ENCODE measurements around the gene GSTM4.
"Not testable (repeated sequence)": the region's sequence is repeated elsewhere in the genome, so short reads cannot be mapped to it uniquely, and the experiment has no call there.

The GSTM4 gene

DNA sequence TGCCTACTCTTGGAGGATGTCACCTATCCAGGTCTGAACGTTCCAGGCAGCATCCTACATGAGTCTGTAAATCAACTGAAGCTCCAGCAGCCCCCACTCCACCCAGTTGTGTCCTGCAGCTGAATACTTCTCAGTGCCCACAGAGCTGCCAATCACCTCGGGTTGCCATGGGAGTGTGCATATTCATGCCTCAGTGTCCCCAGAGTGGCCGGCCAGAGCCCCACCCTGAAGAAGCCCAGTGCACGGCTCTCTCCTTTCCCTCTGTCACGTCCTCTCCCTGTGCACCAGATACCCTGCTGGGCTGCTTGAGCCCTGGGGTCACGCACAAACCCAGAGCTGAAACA, 16.1 kb upstream of the GSTM4 start:
- DNase-seq = no peak

- DNase-seq = peak; percentile 87
Observed at GRCh38 chr1:109640285-109640865, 15.5 kb upstream of the GSTM4 start.

DNA sequence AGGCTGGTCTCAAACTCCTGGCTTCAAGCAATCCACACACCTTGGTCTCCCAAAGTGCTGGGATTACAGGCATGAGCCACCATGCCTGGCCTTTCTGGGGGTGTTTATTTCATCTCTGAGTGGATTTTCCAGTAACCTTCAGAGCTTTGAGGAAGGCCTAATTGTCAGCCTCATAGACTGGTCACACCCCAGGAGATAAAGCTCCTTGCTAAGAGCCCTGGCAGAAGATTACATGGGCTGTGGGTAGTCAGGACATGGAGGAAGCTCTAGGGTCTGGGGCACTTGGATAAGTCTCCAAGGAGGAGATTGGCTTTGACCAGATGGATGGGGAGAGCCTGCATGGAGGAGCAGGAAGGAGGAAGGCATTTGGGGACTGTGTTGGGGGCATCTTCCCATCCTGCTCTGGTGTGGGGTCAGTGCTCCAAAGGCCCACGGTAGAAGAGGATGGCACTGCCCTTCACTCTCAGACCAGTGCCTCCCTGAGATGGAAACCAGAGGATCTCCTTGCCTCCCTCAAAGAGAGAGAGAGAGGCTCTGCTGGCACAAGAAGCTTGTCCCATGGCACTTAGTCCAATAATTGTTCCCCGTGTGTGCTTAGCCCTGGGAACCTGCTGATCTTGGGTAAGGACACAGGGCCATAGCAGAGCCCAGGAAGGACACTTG, 14.7 kb upstream of the GSTM4 start:
- DNase-seq = no peak

DNA sequence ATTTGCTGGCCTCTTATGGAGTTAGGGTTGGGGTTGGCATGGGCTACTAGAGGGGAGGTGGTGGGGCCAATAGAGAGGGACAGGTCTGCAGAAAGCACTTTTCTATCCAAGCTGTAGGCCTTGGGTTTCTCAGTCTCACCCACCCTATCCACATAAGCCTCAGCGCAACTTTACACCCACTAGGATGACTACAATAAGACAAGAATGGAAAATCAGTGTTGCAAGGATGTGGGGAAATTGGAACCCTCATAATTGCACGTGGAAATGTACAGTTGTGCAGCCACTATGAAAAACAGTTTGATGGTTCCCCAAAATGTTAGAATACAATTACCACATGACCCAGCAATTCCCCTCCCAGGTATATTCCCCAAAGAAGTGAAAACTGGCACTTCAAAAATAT, 14.0 kb upstream of the GSTM4 start:
- DNase-seq = no peak

DNA sequence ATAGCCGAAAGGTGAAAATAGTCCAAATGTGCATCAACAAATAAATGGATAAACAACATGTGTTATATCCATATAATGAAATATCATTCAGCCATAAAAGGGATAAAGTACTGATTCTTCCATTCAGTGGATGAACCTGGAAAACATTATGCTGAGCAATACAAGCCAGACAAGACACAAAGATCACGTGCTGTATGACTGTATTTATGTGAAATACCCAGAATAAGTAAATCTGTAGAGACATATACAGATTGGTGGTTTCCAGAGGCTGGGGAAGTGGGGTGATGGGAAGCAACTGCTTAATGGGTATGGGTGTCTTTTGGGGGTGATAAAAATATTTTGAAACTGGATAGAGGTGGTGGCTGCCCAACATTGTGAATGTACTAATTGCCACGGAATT, 13.3 kb upstream of the GSTM4 start:
- no peak for DNase-seq

DNA sequence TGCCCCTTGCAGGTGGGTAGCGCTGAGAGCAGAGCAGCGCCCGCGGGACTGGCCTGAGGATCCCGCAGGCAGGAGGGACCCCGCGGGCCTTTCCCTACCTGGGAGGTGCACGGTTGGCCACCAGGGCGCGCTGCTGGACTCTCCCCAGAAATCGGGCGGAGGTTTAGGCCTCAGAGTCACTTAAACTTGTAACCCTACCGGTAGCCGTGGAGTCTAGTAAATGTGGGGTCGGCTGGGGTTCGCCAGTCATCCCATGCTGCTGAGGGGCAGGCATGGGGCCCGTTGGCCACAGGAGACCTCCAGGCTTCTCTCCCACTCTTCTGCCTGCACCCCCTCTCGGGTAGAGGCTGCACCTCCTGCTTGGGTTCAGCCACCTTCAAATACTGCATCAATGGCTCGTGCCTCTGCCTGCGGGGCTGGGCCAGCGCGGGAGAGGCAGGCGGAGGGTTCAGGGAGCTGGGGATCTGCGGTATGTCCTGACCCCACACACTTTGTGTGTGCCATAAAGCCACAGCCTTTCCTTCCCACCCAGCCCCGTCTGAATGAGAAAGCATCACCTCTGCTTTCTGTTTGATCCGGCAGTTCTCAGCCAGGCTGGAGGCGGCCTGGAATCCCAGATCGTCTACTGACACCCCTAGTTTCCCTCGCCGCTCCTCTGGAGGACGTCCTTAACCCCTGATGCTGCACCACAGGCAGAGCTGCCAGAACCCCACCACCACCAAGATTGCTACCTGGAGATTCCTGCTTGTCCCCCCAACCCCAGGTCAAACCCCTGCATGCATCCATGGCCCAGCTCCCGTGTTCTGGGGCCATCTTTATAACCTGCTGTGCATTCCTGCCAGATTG, 12.3 kb upstream of the GSTM4 start:
- DNase-seq = peak; percentile 77

DNA sequence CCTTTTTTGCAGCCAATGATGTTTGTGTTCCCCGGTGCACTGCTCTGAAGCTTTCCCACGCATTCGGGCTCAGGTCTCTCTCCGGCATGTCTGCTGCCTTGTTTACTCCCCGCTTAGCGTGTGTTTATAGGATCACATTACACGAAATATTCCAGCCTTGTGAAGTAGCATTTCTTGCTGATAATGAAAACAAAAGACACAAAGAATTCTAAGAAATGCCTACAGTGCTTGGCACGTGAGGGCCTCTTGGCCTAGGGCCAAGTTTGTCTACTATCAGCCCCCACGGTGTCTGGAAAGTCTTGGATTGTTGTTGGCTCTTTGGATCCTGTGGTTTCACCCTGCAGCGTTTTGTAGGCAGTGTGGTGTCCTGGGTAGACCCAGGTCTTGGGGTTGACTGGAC, 11.2 kb upstream of the GSTM4 start:
- DNase-seq = no peak

- DNase-seq = no peak
Observed at GRCh38 chr1:109649491-109649914, 6.4 kb upstream of the GSTM4 start.

DNA sequence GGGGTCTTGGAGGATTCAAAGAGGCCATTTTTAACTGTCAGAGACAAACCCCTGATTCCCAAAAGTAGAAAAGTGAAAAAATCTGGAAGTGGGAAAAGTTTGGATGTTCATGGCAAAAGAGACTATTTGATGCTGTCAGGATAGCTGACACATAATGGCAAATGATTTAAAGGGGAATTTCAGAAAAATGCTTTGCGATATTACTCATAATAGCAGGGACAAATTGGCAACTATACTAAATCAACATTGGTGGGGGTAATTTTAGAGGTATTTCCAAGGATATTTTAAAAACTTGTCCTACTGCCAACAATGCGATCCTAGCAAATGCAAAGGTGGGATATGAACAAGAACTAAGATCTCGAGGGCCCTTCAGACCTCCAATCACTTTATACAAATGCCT, 5.3 kb upstream of the GSTM4 start:
- DNase-seq = no peak

DNA sequence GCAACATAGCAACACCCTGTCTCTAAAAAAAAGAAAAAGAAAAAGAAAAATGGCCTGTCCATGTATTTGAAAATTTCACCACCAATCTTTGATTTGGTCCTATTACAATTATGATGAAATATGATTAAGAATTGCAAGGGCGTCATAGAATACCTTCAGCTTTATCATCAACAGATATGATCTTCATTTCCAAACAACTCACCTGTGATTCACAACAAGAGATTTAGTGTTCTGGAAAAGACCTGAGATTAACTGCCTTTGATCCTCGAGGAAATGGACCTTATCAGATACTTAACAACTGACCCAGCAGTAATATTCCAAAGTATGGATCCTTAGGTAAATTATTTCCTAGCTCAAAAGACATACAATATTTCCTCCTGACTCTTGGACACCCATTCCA, 3.5 kb upstream of the GSTM4 start:
- DNase-seq = no peak

DNA sequence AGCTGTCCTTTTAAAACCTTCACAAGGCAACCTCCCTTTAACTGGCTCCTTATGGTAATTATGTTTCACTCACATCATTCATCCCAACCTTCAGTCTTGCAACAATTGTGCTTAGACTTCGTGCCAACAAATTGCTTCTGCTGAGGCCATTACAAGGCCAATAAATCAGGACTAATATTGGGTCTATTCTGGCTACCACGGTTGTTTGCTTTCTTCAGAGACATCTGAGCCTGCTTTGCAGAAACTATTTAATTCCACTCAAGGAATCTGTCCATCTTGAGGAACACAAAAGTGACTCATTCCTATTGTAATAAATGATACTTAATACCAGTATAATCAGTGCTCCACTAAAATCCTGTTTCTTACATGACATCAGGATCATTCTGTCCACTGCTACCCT, 2.6 kb upstream of the GSTM4 start:
- DNase-seq = no peak

- DNase-seq = no peak
Observed at GRCh38 chr1:109654519-109654918, 1.4 kb upstream of the GSTM4 start.

DNA sequence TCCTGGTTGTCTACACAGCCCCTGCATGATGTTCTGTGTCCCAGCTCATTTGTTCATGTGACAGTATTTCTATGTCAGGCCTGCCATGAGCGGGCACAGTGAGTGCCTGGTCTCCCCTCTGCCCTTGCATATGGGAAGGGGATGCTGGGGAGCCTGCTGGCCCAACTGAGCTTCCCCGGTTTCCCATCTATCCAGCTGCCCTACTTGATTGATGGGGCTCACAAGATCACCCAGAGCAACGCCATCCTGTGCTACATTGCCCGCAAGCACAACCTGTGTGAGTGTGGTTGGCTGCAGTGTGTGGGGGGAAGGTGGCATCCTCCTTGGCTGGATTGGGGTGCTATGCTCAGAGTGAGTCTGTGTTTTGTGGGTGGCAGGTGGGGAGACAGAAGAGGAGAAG, 1.5 kb downstream of the GSTM4 start:
- no peak for DNase-seq

GRCh38 chr1:109657970-109658369, 2.1 kb downstream of the GSTM4 start:
- no peak for DNase-seq

GRCh38 chr1:109658533-109659042, 2.7 kb downstream of the GSTM4 start:
- no peak for DNase-seq

GRCh38 chr1:109659145-109659544, 3.2 kb downstream of the GSTM4 start:
- no peak for DNase-seq

DNA sequence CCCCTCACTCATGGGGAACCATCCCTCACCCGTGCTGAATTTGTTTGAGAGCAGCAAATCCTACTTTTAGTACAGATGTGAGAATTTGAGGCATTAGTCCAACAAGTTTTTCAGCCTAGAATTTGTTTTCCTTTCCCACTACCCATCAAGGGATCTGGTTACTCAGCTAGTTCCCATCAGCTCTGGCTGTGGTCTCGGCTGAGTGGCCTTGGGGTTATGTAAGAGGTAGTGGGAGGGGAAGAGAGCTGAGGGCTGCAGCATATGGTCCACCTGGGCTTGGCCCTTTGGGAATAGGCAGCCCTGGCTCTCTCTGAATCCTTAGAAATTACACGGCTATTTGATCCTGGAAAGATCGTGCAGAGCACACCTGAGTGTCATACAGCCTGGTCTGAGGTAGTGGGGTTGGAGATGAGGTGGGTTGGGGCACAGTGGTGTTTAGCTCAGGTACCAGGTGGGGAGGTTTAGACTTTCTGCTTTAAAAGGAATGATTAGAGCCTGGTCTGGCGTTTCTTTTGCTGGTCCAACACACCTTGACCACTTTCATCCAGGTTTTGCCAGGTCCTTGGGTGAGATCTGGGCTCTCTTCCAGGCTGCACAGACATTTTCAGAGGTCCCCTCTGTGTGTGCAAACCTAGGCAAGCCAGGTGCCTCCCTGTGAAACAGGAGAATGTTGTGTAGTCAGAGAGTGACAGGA, 4.2 kb downstream of the GSTM4 start:
- DNase-seq = no peak

- DNase-seq = not testable (repeated sequence)
Observed at GRCh38 chr1:109660691-109661026, 4.8 kb downstream of the GSTM4 start.

GRCh38 chr1:109661391-109661790, 5.5 kb downstream of the GSTM4 start:
- no peak for DNase-seq

- no peak for DNase-seq
Observed at GRCh38 chr1:109664671-109665070, 8.8 kb downstream of the GSTM4 start.

DNA sequence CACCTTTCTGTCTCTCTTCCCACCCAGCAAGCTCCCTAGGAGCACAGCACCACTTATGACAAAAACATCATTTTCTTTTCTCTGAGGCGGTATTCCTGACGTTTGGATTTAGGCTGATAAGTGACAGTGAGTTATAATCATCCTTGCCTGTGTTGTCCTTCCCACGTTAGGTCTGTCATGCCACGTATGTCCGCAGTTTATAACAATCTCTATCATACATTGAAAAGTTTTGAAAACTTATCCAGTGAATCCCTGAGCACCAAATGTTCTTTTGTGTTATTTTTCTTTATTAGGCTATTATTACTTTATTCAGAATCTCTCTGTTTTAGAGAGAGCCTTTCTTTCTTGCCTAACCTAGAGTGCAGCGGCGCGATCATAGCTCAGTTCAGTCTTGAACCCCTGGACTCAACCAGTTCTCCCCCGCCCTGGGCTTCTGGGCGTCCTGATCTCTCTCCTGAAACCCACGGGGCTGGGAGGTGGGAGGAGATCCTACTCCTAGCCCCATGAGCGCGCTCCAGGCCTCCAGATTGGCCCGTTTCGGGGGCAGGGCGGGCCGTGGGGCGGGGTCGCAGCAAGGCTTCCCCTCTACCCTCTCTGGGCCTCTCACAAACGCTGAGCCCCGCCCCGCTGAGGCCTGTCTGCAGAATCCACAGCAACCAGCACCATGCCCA, 11.7 kb downstream of the GSTM4 start, which contains the start of gene GSTM2:
Gene GSTM2 (plus strand): TSS at position 606 of the 671 bp plus-strand sequence. CDS start 59 bp downstream, at position 665.
- peak; percentile 84 for DNase-seq

DNA sequence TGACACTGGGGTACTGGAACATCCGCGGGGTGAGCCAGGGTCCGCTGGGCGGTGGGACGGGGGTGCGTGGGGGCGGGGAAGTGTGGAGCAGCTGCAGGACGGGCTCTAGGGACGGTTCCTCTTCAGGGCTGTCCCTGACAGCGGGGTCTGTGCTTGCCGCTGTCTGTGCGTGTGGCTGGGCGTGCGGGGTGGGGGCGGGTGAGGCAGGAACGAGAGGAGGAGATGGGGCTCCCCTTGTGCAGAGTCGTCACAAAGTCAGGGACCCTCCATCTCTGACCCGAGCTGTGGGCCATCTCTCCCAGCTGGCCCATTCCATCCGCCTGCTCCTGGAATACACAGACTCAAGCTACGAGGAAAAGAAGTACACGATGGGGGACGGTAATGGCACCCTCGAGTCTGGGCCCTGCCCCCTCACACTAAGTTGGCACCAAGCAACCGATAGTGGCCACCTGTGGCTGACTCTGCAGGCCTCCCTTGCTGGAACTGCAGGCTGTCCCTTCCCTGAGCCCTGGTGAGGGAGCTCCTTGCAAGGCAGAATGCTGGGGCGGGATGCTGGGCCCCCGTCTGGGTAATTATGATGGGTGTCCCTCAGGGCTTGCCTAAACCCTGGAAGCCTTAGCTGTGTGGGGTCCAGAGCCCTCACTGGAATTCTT, 12.3 kb downstream of the GSTM4 start:
- no peak for DNase-seq
